ENCODE measurements around the gene CYP51A1. TPM values are rescaled to one million over a fixed set of nuclear protein-coding genes. Genes with fewer than 3 reads are reported as not detected.

CYP51A1 gene
- total and polyA plus RNA-seq, 9 donors, result 23.7 to 219 (median 56.4) TPM

DNA sequence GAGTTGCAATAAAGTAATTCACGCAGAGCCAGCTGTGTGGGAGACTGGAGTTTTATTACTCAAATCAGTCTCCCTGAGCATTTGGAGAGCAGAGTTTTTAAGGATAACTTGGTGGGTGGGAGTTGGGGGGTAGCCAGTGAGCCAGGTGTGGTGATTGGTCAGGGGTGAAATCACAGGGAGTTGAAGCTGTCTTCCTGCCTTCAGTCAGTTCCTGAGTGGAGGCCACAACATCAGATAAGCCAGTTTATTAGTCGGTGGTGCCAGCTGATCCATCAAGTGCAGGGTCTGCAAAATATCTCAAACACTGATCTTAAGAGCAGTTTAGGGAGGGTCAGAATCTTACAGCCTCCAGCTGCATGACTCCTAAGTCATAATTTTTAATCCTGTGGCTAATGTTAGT, 3.3 kb upstream of the CYP51A1 start:
- no peak for DNase-seq
- Histone ChIP-seq H3K9me3 (no peaks in the 10 kb centered on the region), H3K27me3 (no peaks in the 10 kb centered on the region), H3K4me1 (ENCODE audit: insufficient read depth) (no peaks in the 10 kb centered on the region), H3K27ac (no peak overlapping the region), H3K4me3 (no peak overlapping the region), H3K36me3 (no peaks in the 10 kb centered on the region)
- intact Hi-C loops (cut with DNase I), result no loop called here
- WGBS, 3 donors, result 18 to 31% (median 26%) methylated on average over 2 of the region's 2 CpGs
- no peak for TF ChIP-seq POLR2A (IDR thresholded peaks at IDR 0.05)
- TF ChIP-seq, protein P1, sequence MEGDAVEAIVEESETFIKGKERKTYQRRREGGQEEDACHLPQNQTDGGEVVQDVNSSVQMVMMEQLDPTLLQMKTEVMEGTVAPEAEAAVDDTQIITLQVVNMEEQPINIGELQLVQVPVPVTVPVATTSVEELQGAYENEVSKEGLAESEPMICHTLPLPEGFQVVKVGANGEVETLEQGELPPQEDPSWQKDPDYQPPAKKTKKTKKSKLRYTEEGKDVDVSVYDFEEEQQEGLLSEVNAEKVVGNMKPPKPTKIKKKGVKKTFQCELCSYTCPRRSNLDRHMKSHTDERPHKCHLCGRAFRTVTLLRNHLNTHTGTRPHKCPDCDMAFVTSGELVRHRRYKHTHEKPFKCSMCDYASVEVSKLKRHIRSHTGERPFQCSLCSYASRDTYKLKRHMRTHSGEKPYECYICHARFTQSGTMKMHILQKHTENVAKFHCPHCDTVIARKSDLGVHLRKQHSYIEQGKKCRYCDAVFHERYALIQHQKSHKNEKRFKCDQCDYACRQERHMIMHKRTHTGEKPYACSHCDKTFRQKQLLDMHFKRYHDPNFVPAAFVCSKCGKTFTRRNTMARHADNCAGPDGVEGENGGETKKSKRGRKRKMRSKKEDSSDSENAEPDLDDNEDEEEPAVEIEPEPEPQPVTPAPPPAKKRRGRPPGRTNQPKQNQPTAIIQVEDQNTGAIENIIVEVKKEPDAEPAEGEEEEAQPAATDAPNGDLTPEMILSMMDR (IDR thresholded peaks at IDR 0.05), result no peak
- no peak for TF ChIP-seq EP300 (IDR thresholded peaks at IDR 0.05)

DNA sequence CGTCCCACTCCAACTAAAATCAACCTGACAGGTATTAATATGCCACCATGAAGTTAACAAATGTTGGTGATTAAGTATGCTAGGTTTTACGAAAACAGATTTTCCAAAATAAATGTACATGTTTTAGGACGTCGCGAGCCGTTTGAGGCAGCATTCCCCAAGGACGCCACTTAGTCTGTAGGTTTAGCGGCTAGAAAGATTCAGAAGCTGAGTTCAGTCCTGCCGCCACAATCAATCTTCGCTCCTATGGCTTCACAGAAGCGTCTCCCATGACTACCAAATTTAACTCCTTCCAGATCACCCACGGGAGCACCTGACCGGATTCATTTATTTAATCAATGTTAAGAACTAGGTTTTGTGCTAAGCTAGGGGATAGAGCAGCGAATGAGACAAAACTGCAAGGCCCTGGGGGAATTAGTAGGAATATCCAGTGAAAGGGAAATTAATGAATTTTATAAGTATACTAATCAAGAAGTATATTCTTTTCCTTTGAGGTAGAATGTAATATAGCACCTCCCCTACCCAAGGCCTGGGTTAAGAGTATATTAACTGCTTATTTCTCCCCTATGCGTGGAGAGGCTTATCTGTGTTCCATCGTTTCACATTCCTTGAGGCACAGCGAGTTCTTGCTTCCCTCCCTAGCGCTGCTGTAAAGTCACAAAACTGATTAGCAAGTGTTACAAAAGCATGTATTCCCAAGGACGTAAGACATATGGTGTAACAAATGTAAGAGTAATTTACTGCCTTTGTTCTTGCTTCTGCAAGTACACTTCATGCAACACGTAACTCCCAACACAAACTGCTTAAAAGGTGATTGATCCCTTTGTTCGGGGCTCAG, 994 bp upstream of the CYP51A1 start:
- Histone ChIP-seq H3K4me1 (ENCODE audit: insufficient read depth) (no peaks in the 10 kb centered on the region), H3K9me3 (no peaks in the 10 kb centered on the region), H3K27ac (peak overlapping the region; percentile 93 to 99), H3K36me3 (no peaks in the 10 kb centered on the region), H3K4me3 (peak overlapping the region; percentile 67), H3K27me3 (no peaks in the 10 kb centered on the region)
- intact Hi-C loops (cut with DNase I), result no loop called here
- peak in 3 of 5 donors; percentile 24 to 35 (median 26) for DNase-seq
- 10 to 14% (median 11%) methylated on average over 21 of the region's 21 CpGs for WGBS, 3 donors
- TF ChIP-seq EP300 (IDR thresholded peaks at IDR 0.05), result no peak
- TF ChIP-seq, protein P1 (IDR thresholded peaks at IDR 0.05), result no peak
- no peak for TF ChIP-seq POLR2A (IDR thresholded peaks at IDR 0.05)

GRCh38 chr7:92133737-92134270, 473 bp downstream of the CYP51A1 start:
- WGBS, 3 donors, result 0 to 1% (median 0%) methylated on average over 2 to 42 of the region's 42 CpGs
- H3K27me3 ChIP-seq, result no peaks in the 10 kb centered on the region
- intact Hi-C loops (cut with DNase I), result no loop called here

DNA sequence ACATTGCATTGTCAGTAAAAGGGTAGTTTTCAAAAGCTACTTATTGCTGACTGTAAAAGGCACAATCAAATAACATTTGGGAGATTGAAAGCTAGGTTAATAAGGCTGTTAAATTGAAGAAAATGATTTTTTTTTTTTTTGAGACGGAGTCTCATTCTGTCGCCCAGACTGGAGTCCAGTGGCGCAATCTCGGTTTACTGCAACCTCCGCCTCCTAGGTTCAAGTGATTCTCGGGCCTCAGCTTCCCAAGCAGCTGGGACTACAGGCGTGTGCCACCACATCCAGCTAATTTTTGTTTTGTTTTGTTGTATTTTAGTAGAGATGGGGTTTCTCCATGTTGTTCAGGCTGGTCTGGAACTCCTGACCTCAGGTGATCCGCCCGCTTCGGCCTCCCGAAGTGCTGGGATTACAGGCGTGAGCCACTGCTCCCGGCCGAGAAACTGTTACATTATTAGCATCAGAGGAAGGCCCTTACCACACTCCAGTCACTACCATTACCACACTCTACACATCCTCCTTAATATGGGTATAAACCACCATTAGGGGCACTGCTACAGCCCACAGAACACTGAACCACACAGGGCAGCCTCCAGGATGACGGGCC, 1.0 kb downstream of the CYP51A1 start:
- no peaks in the 10 kb centered on the region for H3K36me3 ChIP-seq
- no peaks in the 10 kb centered on the region for H3K9me3 ChIP-seq
- H3K4me3 ChIP-seq, result peak overlapping the region; percentile 67
- WGBS, 3 donors, result 22 to 30% (median 23%) methylated on average over 15 of the region's 15 CpGs
- no peaks in the 10 kb centered on the region for H3K27me3 ChIP-seq
- H3K27ac ChIP-seq, result peak overlapping the region; percentile 93 to 99
- intact Hi-C loops (cut with DNase I), result no loop called here
- H3K4me1 ChIP-seq (ENCODE audit: insufficient read depth), result no peaks in the 10 kb centered on the region
- TF ChIP-seq POLR2A (IDR thresholded peaks at IDR 0.05), result no peak
- no peak for TF ChIP-seq EP300 (IDR thresholded peaks at IDR 0.05)
- TF ChIP-seq, protein P1 (IDR thresholded peaks at IDR 0.05), result no peak
- no peak for DNase-seq

More at GRCh38 chr7:92133737-92134270, 473 bp downstream of the CYP51A1 start:
- Histone ChIP-seq H3K4me1 (ENCODE audit: insufficient read depth) (no peaks in the 10 kb centered on the region), H3K27ac (peak overlapping the region; percentile 93 to 99), H3K9me3 (no peaks in the 10 kb centered on the region), H3K36me3 (no peaks in the 10 kb centered on the region), H3K4me3 (peak overlapping the region; percentile 67)
- TF ChIP-seq, protein P1 (IDR thresholded peaks at IDR 0.05), result peak; percentile 75 to 89 (median 86)
- TF ChIP-seq EP300 (IDR thresholded peaks at IDR 0.05), result no peak
- peak; percentile 77 to 90 (median 88) for DNase-seq
